BE2C (cell line): ENCODE data around the gene USP9X.

Source experiments
- DNase-seq: peaks from one replicate; pipeline ENCODE4 v3.0.0-alpha.2; 2020
- H3K27me3 ChIP-seq: fragments of 250-450 bp; sonication (Bioruptor Pico); 2 replicates; pipeline ENCODE4 v1.5.1; 2020; ENCODE audit warnings: mild to moderate bottlenecking
- H3K36me3 ChIP-seq: fragments of 250-450 bp; sonication (Bioruptor Pico); 2 replicates; pipeline ENCODE4 v1.5.1; 2020; ENCODE audit warnings: mild to moderate bottlenecking
- H3K4me1 ChIP-seq: fragments of 250-450 bp; sonication (Bioruptor Pico); 2 replicates; pipeline ENCODE4 v1.5.1; 2020
- H3K4me3 ChIP-seq: 2 replicates; pipeline ENCODE4 v1.5.1; 2011; ENCODE audit warnings: low read depth, low read length
- H3K9me3 ChIP-seq: fragments of 250-450 bp; sonication (Bioruptor Pico); 2 replicates; pipeline ENCODE4 v1.5.1; 2020
- CTCF ChIP-seq: IDR thresholded peaks from 2 replicates; pipeline ENCODE4 v1.5.1; 2012; ENCODE audit warnings: mild to moderate bottlenecking, low read depth, low read length

USP9X gene

GRCh38 chrX:41082783-41083182 is 2.5 kb upstream of the USP9X start:
- DNase-seq = no peak
- Histone ChIP-seq H3K4me1 (no peaks in the 10 kb centered on the region), H3K4me3 (no peak overlapping the region), H3K36me3 (no peaks in the 10 kb centered on the region; the same call in 1 of the 2 replicates), H3K27me3 (no peaks in the 10 kb centered on the region), H3K9me3 (no peaks in the 10 kb centered on the region)
- TF ChIP-seq CTCF = no peak

GRCh38 chrX:41084044-41084892 is 977 bp upstream of the USP9X start:
- no peaks in the 10 kb centered on the region; the same call in 1 of the 2 replicates for H3K36me3 ChIP-seq
- TF ChIP-seq CTCF = no peak
- H3K9me3 ChIP-seq = no peaks in the 10 kb centered on the region
- H3K4me3 ChIP-seq = peak overlapping the region; percentile 89
- H3K27me3 ChIP-seq = no peaks in the 10 kb centered on the region
- DNase-seq = peak; percentile 97
- no peaks in the 10 kb centered on the region; the same call in 1 of the 2 replicates for H3K4me1 ChIP-seq

GRCh38 chrX:41085512-41085877 is 250 bp downstream of the USP9X start:
- Histone ChIP-seq H3K4me1 (no peaks in the 10 kb centered on the region; the same call in 1 of the 2 replicates), H3K36me3 (no peaks in the 10 kb centered on the region; the same call in 1 of the 2 replicates), H3K4me3 (peak overlapping the region; percentile 89), H3K27me3 (no peaks in the 10 kb centered on the region), H3K9me3 (no peaks in the 10 kb centered on the region)
- DNase-seq = no peak
- TF ChIP-seq CTCF = no peak

GRCh38 chrX:41085878-41086626 is 807 bp downstream of the USP9X start:
- DNase-seq = peak; percentile 66
- no peak for TF ChIP-seq CTCF
- H3K27me3 ChIP-seq = no peaks in the 10 kb centered on the region

GRCh38 chrX:41086627-41086932 is 1.3 kb downstream of the USP9X start:
- Histone ChIP-seq H3K9me3 (no peaks in the 10 kb centered on the region), H3K4me3 (peak overlapping the region; percentile 89), H3K27me3 (no peaks in the 10 kb centered on the region), H3K4me1 (no peaks in the 10 kb centered on the region; the same call in 1 of the 2 replicates), H3K36me3 (no peaks in the 10 kb centered on the region; the same call in 1 of the 2 replicates)
- DNase-seq = no peak
- no peak for TF ChIP-seq CTCF

More at GRCh38 chrX:41085878-41086626, 807 bp downstream of the USP9X start:
- Histone ChIP-seq H3K9me3 (no peaks in the 10 kb centered on the region), H3K4me3 (peak overlapping the region; percentile 89), H3K36me3 (no peaks in the 10 kb centered on the region; the same call in 1 of the 2 replicates), H3K4me1 (no peaks in the 10 kb centered on the region; the same call in 1 of the 2 replicates)

GRCh38 chrX:41087201-41087600 is 2.0 kb downstream of the USP9X start:
- peak overlapping the region; percentile 89 for H3K4me3 ChIP-seq
- no peaks in the 10 kb centered on the region; the same call in 1 of the 2 replicates for H3K4me1 ChIP-seq
- H3K36me3 ChIP-seq = no peaks in the 10 kb centered on the region; the same call in 1 of the 2 replicates
- no peak for DNase-seq
- no peaks in the 10 kb centered on the region for H3K9me3 ChIP-seq
- no peaks in the 10 kb centered on the region for H3K27me3 ChIP-seq
- no peak for TF ChIP-seq CTCF
